GM12891 (cell line): ENCODE results near the gene COQ9.

Experiments used
- POLR2A ChIP-seq: IDR thresholded peaks from 2 replicates; pipeline ENCODE4 v1.6.1; 2011; ENCODE audit warnings: low read depth, low read length, control low read depth
- POLR2AphosphoS5 ChIP-seq: IDR thresholded peaks from 2 replicates; pipeline ENCODE4 v1.6.1; 2011; ENCODE audit warnings: low read depth, low read length, control low read depth
- POU2F2 ChIP-seq: IDR thresholded peaks from 2 replicates; pipeline ENCODE4 v1.6.1; 2011; ENCODE audit warnings: low read depth, mild to moderate bottlenecking, control low read depth, low read length, moderate library complexity
- SPI1 ChIP-seq: IDR thresholded peaks from 2 replicates; pipeline ENCODE4 v1.6.1; 2011; ENCODE audit warnings: low read depth, low read length, control low read depth
- TAF1 ChIP-seq: IDR thresholded peaks from 2 replicates; pipeline ENCODE4 v1.6.1; 2011; ENCODE audit warnings: low read depth, low read length, control low read depth

DNA sequence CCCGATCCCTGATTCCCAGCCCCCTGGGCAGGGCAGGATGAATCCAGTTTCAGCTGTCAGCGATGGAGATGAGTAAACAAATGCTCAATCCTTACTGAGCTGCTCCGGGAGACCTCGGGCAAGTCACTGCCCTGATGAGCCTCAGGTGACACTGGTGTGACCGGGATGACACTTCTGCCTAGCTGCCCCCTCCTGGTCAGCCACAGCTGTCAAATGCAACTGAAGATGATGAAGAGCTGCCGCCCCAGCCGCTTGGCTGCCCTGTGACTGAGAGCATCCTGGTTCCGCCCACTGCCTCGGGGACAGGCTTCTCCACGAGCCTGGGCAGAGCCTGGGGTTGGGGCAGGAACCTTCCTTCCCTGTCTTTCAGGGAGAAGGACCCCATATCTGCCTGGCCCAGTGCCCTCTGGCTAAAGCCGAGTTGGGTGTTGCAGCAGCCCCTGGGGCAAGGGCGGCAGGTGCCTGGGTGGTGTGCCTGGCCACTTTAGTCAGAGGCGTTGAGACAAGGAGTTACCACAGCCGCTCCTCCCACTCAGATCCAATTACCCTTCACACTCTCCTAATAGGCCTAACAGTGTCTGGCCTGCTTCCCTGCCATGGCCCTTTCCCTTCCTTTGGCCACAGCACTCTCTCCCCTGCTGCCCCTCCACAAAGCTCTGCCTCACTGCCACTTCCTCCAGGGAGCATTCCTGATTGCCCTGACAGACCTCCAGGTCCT is 37.2 kb upstream of the COQ9 start:
- no peak for TF ChIP-seq TAF1
- no peak for TF ChIP-seq POLR2A
- TF ChIP-seq POLR2AphosphoS5: no peak
- TF ChIP-seq SPI1: no peak
- no peak for TF ChIP-seq POU2F2
